HG03135 (cell line): ENCODE data around the gene TMUB2.
"Not testable (repeated sequence)": the region's sequence is repeated elsewhere in the genome, so short reads cannot be mapped to it uniquely, and the experiment has no call there.

Source experiments
- ATAC-seq: cut with Tn5 transposase; IDR thresholded peaks from one replicate; pipeline ENCODE4 v1.9.1; 2021; ENCODE audit warnings: mild to moderate bottlenecking, moderate library complexity; ENCODE audit not compliant: unreplicated experiment

TMUB2 gene

GRCh38 chr17:44186307-44187130 is at the start of gene TMUB2:
TSS of gene TMUB2 (plus strand) at chr17:44186972. CDS start at chr17:44187709, 737 bp downstream.
- ATAC-seq, result peak; percentile 87

GRCh38 chr17:44137891-44138709 is 48.7 kb upstream of the TMUB2 start:
- ATAC-seq, result no peak

DNA sequence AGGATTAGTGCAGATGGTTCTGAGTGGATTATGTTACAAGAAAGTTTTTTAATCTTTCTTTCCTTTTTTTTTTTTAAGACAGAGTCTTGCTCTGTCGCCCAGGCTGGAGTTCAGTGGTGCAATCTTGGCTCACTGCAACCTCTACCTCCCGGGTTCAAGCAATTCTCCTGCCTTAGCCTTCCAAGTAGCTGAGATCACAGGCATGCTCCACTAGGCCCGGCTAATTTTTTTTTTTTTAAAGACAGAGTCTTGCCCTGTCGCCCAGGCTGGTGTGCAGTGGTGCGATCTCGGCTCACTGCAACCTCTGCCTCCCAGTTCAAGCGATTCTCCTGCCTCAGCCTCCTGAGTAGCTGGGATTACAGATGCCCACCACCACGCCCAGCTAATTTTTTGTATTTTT is 42.9 kb upstream of the TMUB2 start:
- ATAC-seq, result not testable (repeated sequence)

DNA sequence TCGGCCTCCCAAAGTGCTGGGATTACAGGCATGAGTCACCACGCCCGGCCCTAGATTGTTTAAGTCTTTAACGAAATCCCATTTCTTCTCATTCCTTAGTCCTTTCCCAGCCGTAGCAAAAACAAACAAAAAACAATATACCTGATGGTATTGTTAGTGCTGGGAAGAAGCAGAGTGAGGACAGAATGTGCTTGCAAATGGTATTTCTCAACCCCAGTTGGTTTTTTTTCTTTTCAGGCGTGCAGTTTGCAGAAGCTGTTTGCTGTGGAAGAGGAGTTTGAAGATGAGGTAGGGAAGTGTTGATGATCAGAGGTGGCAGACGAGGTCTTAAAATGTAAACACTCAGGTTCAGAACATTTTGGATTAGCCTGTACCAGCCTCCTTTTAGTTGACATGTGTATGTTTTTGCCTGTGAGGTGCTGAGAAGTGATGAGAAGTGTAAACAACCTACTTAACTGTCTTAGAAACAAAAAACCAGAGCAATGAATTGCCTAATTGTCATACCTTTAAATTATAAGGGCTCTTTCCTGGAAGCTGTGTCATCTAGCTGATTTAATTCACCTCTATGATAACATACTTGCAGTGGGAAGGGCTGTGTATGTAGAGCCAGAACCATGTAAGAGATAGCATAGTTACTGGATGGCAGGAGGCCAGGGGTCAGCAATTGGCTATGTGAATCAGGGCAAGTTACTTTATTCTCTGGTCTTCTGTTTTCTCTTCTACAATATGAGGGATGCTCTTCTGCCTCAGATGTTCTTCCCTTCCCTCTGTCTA is 41.6 kb upstream of the TMUB2 start:
- no peak for ATAC-seq

GRCh38 chr17:44146375-44147346 is 40.1 kb upstream of the TMUB2 start:
- ATAC-seq, result no peak

DNA sequence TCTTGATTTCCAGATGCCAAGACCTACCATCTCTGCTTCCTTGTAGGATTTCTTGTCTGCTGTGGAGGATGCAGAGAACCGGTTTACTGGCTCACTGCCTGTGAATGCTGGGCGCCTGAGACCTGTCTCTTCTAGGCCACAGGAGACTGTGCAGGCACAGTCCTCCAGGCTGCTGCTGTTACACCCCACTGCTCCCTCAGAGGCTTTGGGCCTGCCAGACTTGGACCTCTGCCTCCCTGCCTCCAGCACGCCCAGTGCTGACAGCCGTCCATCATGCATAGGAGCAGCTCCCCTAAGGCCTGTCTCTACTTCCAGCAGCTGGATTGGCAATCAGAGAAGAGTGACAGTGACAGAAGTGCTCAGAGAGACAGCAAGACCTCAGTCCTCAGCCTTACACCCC is 39.0 kb upstream of the TMUB2 start:
- ATAC-seq, result no peak

DNA sequence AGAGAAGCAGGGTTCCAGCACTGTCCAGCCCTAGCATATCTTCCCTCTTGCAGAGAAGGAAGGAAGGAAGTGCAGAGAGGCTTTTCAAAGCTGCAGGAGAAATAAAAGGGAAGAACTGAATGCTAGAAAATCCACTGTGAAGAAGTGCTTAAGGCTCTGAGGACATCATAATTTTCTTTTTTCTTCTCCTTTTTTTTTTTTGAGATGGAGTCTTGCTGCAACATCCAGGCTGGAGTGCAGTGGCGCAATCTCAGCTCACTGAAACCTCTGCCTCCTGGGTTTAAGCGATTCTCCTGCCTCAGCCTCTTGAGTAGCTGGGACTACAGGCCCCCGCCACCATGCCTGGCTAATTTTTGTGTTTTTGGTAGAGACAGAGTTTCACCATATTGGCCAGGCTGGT is 37.7 kb upstream of the TMUB2 start:
- not testable (repeated sequence) for ATAC-seq

GRCh38 chr17:44149750-44150329 is 36.9 kb upstream of the TMUB2 start:
- ATAC-seq, result no peak

DNA sequence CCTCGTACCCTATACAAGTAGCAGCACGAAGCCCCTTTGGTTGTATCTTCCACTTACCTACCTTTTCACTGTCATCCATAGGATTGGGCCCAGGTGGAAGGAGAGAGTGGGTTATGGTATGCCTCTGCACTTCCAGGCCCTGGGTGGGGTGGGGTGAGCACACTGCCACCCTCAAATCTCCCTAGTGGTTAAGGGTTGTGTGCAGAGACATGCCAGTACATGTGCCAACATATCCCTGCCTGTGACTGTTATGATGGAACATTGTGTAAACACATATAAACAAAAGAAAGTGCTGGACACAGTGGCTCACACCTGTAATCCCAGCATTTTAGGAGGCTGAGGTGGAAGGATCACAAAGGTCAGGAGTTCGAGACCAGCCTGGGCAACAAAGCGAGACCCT is 33.9 kb upstream of the TMUB2 start:
- no peak for ATAC-seq

DNA sequence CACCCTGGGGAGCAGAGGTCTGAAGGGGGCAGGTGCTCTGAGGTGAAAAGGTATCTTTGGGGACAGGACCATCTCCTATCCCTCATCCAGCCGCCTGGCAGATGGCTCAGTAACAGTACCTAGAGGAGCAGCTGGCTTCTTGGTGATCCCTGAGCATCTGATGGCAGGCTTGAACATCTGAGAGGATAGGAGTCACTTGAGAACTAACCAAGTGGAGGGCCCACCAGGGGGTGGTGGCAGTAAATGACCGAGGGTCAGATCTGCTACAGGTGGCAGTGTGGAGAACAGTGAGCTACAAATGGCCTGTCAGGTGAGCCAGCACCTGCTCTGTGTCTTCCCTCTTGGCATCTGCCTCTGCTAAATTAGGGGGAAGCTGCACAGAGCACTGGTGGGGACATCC is 31.3 kb upstream of the TMUB2 start:
- ATAC-seq, result no peak

GRCh38 chr17:44159519-44160210 is 27.1 kb upstream of the TMUB2 start:
- ATAC-seq, result no peak

DNA sequence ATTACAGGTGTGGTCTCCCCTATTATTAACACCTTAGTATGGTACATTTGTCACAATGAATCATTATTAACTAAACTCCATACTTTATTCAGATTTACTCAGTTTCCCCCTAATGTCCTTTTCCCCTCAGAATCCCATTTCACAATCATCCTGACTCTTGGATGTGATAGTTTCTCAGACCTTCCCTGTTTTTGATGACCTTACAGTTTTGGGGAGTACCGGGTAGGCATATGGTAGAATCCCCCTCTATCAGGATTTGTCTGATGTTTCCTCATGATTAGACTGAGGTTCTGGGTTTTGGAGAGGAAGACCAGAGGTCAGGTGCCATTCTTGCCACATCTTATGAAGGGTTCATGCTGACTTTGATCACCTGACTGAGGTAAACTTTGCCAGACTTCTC is 22.3 kb upstream of the TMUB2 start:
- no peak for ATAC-seq

- no peak for ATAC-seq
Observed at GRCh38 chr17:44167181-44167861, 19.5 kb upstream of the TMUB2 start.

DNA sequence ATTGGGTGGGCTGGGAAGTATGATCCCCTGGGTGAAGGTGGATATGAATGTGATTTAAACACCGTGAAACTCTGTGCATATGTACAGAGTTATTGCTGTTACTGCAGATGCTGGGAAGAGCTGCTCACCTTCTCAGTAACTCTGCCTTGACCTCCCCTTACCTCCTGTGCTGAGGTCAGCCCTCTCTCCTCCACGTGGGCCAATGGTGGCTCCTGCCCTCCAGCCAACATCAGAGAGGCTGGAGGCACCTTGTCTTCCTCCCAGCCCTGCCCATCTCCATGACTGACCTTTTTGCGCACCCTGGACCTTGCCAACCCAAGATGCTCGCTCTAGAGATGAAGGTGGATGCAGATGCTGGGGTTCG is 16.7 kb upstream of the TMUB2 start:
- no peak for ATAC-seq

- no peak for ATAC-seq
Observed at GRCh38 chr17:44170499-44171201, 16.1 kb upstream of the TMUB2 start, which contains the start of gene ASB16. TSS of gene ASB16 (plus strand) at chr17:44170704. CDS start at chr17:44170790, 86 bp downstream.

- no peak for ATAC-seq
Observed at GRCh38 chr17:44171931-44172455, 14.8 kb upstream of the TMUB2 start.

DNA sequence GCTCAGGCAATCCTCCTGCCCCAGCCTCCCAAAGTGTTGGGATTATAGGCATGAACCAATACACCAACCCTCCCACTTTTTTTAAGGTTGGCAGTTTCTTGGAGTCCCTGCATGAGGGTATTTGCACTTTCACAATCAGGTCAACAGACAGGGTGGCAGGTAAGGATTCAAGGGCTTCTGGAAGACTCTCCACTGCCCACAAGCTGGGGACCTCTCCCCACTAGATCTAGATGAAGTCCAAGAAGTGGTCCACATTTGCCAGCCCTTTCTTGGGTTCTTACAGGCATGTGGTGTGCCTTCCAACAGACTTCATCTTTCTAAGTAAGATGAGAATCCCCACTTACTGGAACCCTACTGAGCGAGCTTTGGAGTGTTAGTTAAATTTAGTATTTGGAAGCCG is 12.3 kb upstream of the TMUB2 start:
- no peak for ATAC-seq

DNA sequence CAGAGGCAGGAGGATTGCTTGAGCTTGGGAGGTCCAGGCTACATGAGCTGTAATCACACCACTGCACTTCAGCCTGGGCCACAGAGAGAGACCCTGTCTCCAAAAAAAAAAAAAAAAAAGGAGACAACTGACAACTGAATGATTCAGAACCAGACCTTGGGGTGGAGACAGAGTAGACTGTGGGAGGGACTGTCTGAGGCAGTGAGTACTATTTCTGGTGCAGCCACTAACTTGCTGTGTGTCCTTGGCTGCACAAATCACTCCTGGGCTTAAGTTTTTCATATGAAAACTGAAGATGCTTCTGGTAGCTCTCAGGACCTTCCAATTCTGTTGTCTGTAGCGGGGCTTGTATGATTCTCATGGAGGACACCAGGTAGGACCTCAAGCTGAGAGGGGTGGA is 10.5 kb upstream of the TMUB2 start:
- ATAC-seq, result no peak
